H1 (cell line): ENCODE data around the gene EIF2A. TPM values are rescaled to one million over a fixed set of nuclear protein-coding genes. Genes with fewer than 3 reads are reported as not detected.

ENCODE experiments used
- CTCF ChIA-PET: fragments of 300-600 bp; sonication (Branson Sonifier 250); formaldehyde crosslinking; loops from one replicate; lab custom pipeline; 2021; ENCODE audit not compliant: partially characterized antibody; lab: Charles Lee
- POLR2A ChIA-PET: fragments of 300-600 bp; sonication (Branson Sonifier 250); formaldehyde crosslinking; loops from one replicate; lab custom pipeline; 2021; ENCODE audit warnings: inconsistent platforms; ENCODE audit not compliant: partially characterized antibody; lab: Charles Lee
- DNase-seq, 2 experiments: peaks; one replicate each; pipeline versions ENCODE4 v3.0.0 to v3.0.0-alpha.2; 2010 to 2022; ENCODE audit warnings: low spot score in 2 of 2, low read depth in 1 of 2, mixed read lengths in 1 of 2
- FAIRE-seq: peaks from 2 replicates; lab custom pipeline; 2011; peaks lifted over from hg19 to GRCh38; lab: Jason Lieb, UNC
- H2AFZ ChIP-seq: 2 replicates; pipeline ENCODE4 v1.8.1; 2012; ENCODE audit warnings: low read length, inconsistent platforms
- H2AK5ac ChIP-seq: 2 replicates; pipeline ENCODE4 v1.6.1; 2013; ENCODE audit warnings: low read depth, low read length
- H2BK120ac ChIP-seq: replicated peaks from 2 replicates; pipeline ENCODE3; 2013; ENCODE audit warnings: low read depth, low read length, inconsistent platforms
- H2BK12ac ChIP-seq: 2 replicates; pipeline ENCODE4 v1.6.1; 2013; ENCODE audit warnings: low read depth, low read length
- H2BK15ac ChIP-seq: 2 replicates; pipeline ENCODE4 v1.6.1; 2013; ENCODE audit warnings: low read length
- H2BK20ac ChIP-seq: 2 replicates; pipeline ENCODE4 v1.6.1; 2013; ENCODE audit warnings: low read length
- H2BK5ac ChIP-seq: 2 replicates; pipeline ENCODE4 v1.6.1; 2013; ENCODE audit warnings: low read depth, low read length
- H3K14ac ChIP-seq: 2 replicates; pipeline ENCODE4 v1.6.1; 2013; ENCODE audit warnings: inconsistent platforms; ENCODE audit not compliant: insufficient read length
- H3K18ac ChIP-seq: 2 replicates; pipeline ENCODE4 v1.6.1; 2013; ENCODE audit warnings: low read length; ENCODE audit errors: extremely low read depth
- H3K23ac ChIP-seq: 2 replicates; pipeline ENCODE4 v1.6.1; 2013; ENCODE audit warnings: inconsistent platforms; ENCODE audit not compliant: insufficient read length
- H3K23me2 ChIP-seq: 2 replicates; pipeline ENCODE4 v1.6.1; 2013; ENCODE audit warnings: low read depth, low read length
- H3K27ac ChIP-seq: 2 replicates; pipeline ENCODE4 v1.6.1; 2011; ENCODE audit warnings: low read depth, low read length, inconsistent platforms
- H3K27me3 ChIP-seq, 4 experiments: replicated peaks in 1 of 4; 1 replicate in 1 of 4; 2 replicates in 3 of 4; pipeline versions ENCODE4 v1.6.1 to v1.8.1; 2011 to 2013; ENCODE audit warnings: low read length in 3 of 4, mild to moderate bottlenecking in 3 of 4, inconsistent platforms in 2 of 4, mixed read lengths in 2 of 4, moderate library complexity in 1 of 4; ENCODE audit not compliant: control insufficient read depth in 3 of 4, insufficient read depth in 3 of 4; ENCODE audit errors: extremely low read depth in 1 of 4
- H3K36me3 ChIP-seq, 4 experiments: 2 replicates each; pipeline versions ENCODE4 v1.6.1 to v1.8.1; 2011 to 2013; ENCODE audit warnings: mild to moderate bottlenecking in 4 of 4, low read length in 3 of 4, moderate library complexity in 2 of 4, control low read depth in 1 of 4, inconsistent platforms in 1 of 4; ENCODE audit not compliant: insufficient read depth in 4 of 4, control insufficient read depth in 2 of 4
- H3K4ac ChIP-seq: replicated peaks from 2 replicates; pipeline ENCODE3; 2013; ENCODE audit warnings: low read length, low read depth, mixed read lengths, inconsistent platforms; ENCODE audit not compliant: insufficient read length
- H3K4me1 ChIP-seq, 4 experiments: replicated peaks in 1 of 4; 1 replicate in 1 of 4; 2 replicates in 3 of 4; pipeline versions ENCODE4 v1.6.1 to v1.8.1; 2011 to 2013; ENCODE audit warnings: low read length in 3 of 4, inconsistent platforms in 2 of 4, mixed read lengths in 1 of 4; ENCODE audit not compliant: insufficient read depth in 4 of 4, control insufficient read depth in 3 of 4
- H3K4me2 ChIP-seq, 2 experiments: 2 replicates each; pipeline versions ENCODE4 v1.6.1 to v1.8.1; 2011 to 2013; ENCODE audit warnings: low read depth in 2 of 2, low read length in 2 of 2, control low read depth in 1 of 2, inconsistent platforms in 1 of 2, mild to moderate bottlenecking in 1 of 2; ENCODE audit not compliant: insufficient read depth in 1 of 2
- H3K4me3 ChIP-seq, 4 experiments: fragments of 200-600, 300-600 bp in 1 of 4; sonication (generic), shearing (Covaris generic), sonication (Bioruptor Twin) in 1 of 4; 2 replicates each; pipeline versions ENCODE4 v1.5.1 to v1.8.1; 2011 to 2016; ENCODE audit warnings: low read length in 4 of 4, low read depth in 3 of 4, control low read depth in 2 of 4, inconsistent platforms in 2 of 4, mild to moderate bottlenecking in 2 of 4, mixed read lengths in 1 of 4, moderate library complexity in 1 of 4; ENCODE audit not compliant: insufficient read depth in 2 of 4; ENCODE audit errors: extremely low read depth in 1 of 4
- H3K56ac ChIP-seq: replicated peaks from 2 replicates; pipeline ENCODE3; 2013; ENCODE audit warnings: low read depth, mild to moderate bottlenecking, mixed read lengths, low read length, inconsistent platforms; ENCODE audit not compliant: insufficient read length
- H3K79me1 ChIP-seq: 2 replicates; pipeline ENCODE4 v1.6.1; 2013; ENCODE audit warnings: low read depth, low read length, control low read depth
- H3K79me2 ChIP-seq, 2 experiments: 2 replicates each; pipeline versions ENCODE4 v1.6.1 to v1.8.1; 2012 to 2013; ENCODE audit warnings: low read length in 2 of 2, mild to moderate bottlenecking in 2 of 2, inconsistent platforms in 1 of 2; ENCODE audit not compliant: insufficient read depth in 2 of 2, control insufficient read depth in 1 of 2
- H3K9ac ChIP-seq, 4 experiments: replicated peaks in 1 of 4; 1 replicate in 1 of 4; 2 replicates in 3 of 4; pipeline versions ENCODE4 v1.6.1 to v1.8.1; 2011 to 2013; ENCODE audit warnings: low read depth in 3 of 4, low read length in 3 of 4, control low read depth in 2 of 4, mild to moderate bottlenecking in 2 of 4, moderate library complexity in 2 of 4, inconsistent platforms in 1 of 4; ENCODE audit errors: extremely low read depth in 1 of 4
- H3K9me3 ChIP-seq, 2 experiments: 2 replicates each; pipeline versions ENCODE4 v1.6.1 to v1.8.1; 2012 to 2013; ENCODE audit warnings: mild to moderate bottlenecking in 2 of 2, moderate library complexity in 2 of 2, control low read depth in 1 of 2, inconsistent platforms in 1 of 2, low read depth in 1 of 2, low read length in 1 of 2, mixed read lengths in 1 of 2; ENCODE audit not compliant: insufficient read depth in 2 of 2
- H4K20me1 ChIP-seq, 2 experiments: replicated peaks in 1 of 2; 2 replicates each; pipeline versions ENCODE3 to v1.8.1; 2011 to 2013; ENCODE audit warnings: inconsistent platforms in 2 of 2, low read length in 2 of 2, mild to moderate bottlenecking in 1 of 2; ENCODE audit not compliant: insufficient read depth in 2 of 2, control insufficient read depth in 1 of 2
- H4K5ac ChIP-seq: 2 replicates; pipeline ENCODE4 v1.6.1; 2013; ENCODE audit warnings: low read length, low read depth, mixed read lengths, inconsistent platforms; ENCODE audit not compliant: insufficient read length
- H4K8ac ChIP-seq: 2 replicates; pipeline ENCODE4 v1.8.0; 2013; ENCODE audit warnings: mild to moderate bottlenecking, moderate library complexity, low read length, inconsistent platforms; ENCODE audit not compliant: insufficient read depth; ENCODE audit errors: extremely low read depth
- H4K91ac ChIP-seq: replicated peaks from 2 replicates; pipeline ENCODE3; 2013; ENCODE audit warnings: low read length, mixed read lengths, inconsistent platforms; ENCODE audit not compliant: insufficient read length
- CBX5 ChIP-seq: fragments of 300-800, 300-1000 bp; sonication (generic); IDR thresholded peaks from 2 replicates; pipeline ENCODE4 v1.7.1; 2016; ENCODE audit warnings: antibody characterized with exemption, low read length, low read depth
- CHD1 ChIP-seq: IDR thresholded peaks from 2 replicates; pipeline ENCODE4 v1.6.1; 2012; ENCODE audit warnings: low read depth, low read length, improper control_type of control experiment
- MAX ChIP-seq: IDR thresholded peaks from 2 replicates; pipeline ENCODE4 v1.6.1; 2012; ENCODE audit warnings: inconsistent platforms
- NANOG ChIP-seq: IDR thresholded peaks from 2 replicates; pipeline ENCODE4 v1.6.1; 2011; ENCODE audit warnings: low read length, low read depth, mild to moderate bottlenecking, inconsistent platforms; ENCODE audit not compliant: insufficient read depth, poor library complexity, severe bottlenecking
- RBBP5 ChIP-seq: IDR thresholded peaks from 2 replicates; pipeline ENCODE4 v1.7.1; 2012; ENCODE audit warnings: low read depth, mild to moderate bottlenecking, inconsistent platforms, low read length, moderate library complexity, borderline replicate concordance
- RXRA ChIP-seq: IDR thresholded peaks from 2 replicates; pipeline ENCODE4 v1.6.1; 2011; ENCODE audit warnings: low read depth, mild to moderate bottlenecking, low read length, moderate library complexity; ENCODE audit not compliant: insufficient read depth
- SP4 ChIP-seq: IDR thresholded peaks from 2 replicates; pipeline ENCODE4 v1.6.1; 2012; ENCODE audit warnings: low read length, inconsistent platforms
- TAF1 ChIP-seq: IDR thresholded peaks from 2 replicates; pipeline ENCODE4 v1.6.1; 2011; ENCODE audit warnings: mild to moderate bottlenecking, low read depth, low read length
- ZNF274 ChIP-seq: IDR thresholded peaks from 2 replicates; pipeline ENCODE4 v1.7.0; 2012; ENCODE audit warnings: low read length, borderline replicate concordance; ENCODE audit errors: extremely low read depth
- WGBS, 2 experiments: shearing (Covaris generic) in 1 of 2; methylation state at CpG; one replicate each; pipeline versions ENCODE4 v1.1.6 to v1.1.7; 2013 to 2015; ENCODE audit warnings: low lambda C conversion rate in 2 of 2, mixed read lengths in 2 of 2, inconsistent platforms in 1 of 2, low coverage in 1 of 2, missing lambda C conversion rate in 1 of 2; ENCODE audit not compliant: insufficient replicate concordance in 2 of 2, insufficient coverage in 1 of 2, insufficient read length in 1 of 2; ENCODE audit errors: extremely low coverage in 1 of 2, missing lambda C conversion rate in 1 of 2; 5-methylcytosine and 5-hydroxymethylcytosine counted together
- polyA plus RNA-seq, 7 experiments: library from polyadenylated mRNA; depleted of rRNA in 3 of 7; stranded (reverse) in 5 of 7; unstranded in 2 of 7; fragments of >200 nt in 5 of 7; fragments of 200-250 nt in 2 of 7; gene quantifications; 1 replicate in 5 of 7; 2 replicates in 1 of 7; 4 replicates in 1 of 7; pipeline versions ENCODE4 v1.2.1 to v1.2.3, GENCODE V29; 2011 to 2013; ENCODE audit warnings: missing spikeins in 2 of 7, mixed read lengths in 2 of 7
- total RNA-seq: library from RNA; stranded (reverse); fragmentation: NEBNext Ultra II Directional; extraction: Animal tissue kit (Norgen Biotek cat#: 25700); gene quantifications from 2 replicates; pipeline ENCODE4 v1.2.1, GENCODE V29; 2021
- TF ChIP-seq, protein P1 (sequence below): IDR thresholded peaks from 2 replicates; pipeline ENCODE4 v1.6.1; 2011; ENCODE audit warnings: low read depth, mild to moderate bottlenecking, low read length; ENCODE audit not compliant: insufficient read depth

The EIF2A gene
- total and polyA plus RNA-seq, 2 of the 8 experiments (the other 6 are each of a cell fraction or from before 2014, with no cell fraction given), result 59.3 to 91.6 TPM

GRCh38 chr3:150582620-150583019 is 36.0 kb downstream of the EIF2A start:
- H2BK20ac ChIP-seq, result no peak overlapping the region
- no peak overlapping the region for H4K8ac ChIP-seq
- H3K14ac ChIP-seq, result no peak overlapping the region
- no peaks in the 10 kb centered on the region for H3K9me3 ChIP-seq
- H3K23me2 ChIP-seq, result no peaks in the 10 kb centered on the region
- H3K4ac ChIP-seq, result no peak overlapping the region
- no peak overlapping the region for H2BK120ac ChIP-seq
- H3K79me2 ChIP-seq, result no peaks in the 10 kb centered on the region
- H3K56ac ChIP-seq, result no peak overlapping the region
- H3K27ac ChIP-seq, result no peak overlapping the region
- H2AFZ ChIP-seq, result no peak overlapping the region
- no peaks in the 10 kb centered on the region for H3K27me3 ChIP-seq
- H4K91ac ChIP-seq, result no peak overlapping the region
- DNase-seq (no peak), FAIRE-seq (no peak)
- peaks cover 0 to 3% of the 10 kb centered on the region in 2 experiments for H4K20me1 ChIP-seq
- no peak overlapping the region for H2BK12ac ChIP-seq
- no peaks in the 10 kb centered on the region for H3K4me1 ChIP-seq
- no peak overlapping the region for H2BK5ac ChIP-seq
- no peak overlapping the region for H3K4me2 ChIP-seq
- H4K5ac ChIP-seq, result no peak overlapping the region
- WGBS, 2 experiments, result 97% methylated on average over 2 of the region's 2 CpGs; no CpG with 5 or more reads in 1 of the 2 experiments
- ChIA-PET POLR2A (no interaction called here), CTCF (interaction anchor here (1.2 to 1.7 kb wide), 2 partner anchors 9 to 10 kb away, joined by 3 read pairs; no protein-coding TSS in a partner anchor)
- H2BK15ac ChIP-seq, result no peak overlapping the region
- no peaks in the 10 kb centered on the region; the same call in 1 of the 2 replicates for H3K79me1 ChIP-seq
- no peak overlapping the region for H2AK5ac ChIP-seq
- no peak overlapping the region for H3K23ac ChIP-seq
- H3K9ac ChIP-seq, result no peak overlapping the region
- H3K18ac ChIP-seq, result no peak overlapping the region
- H3K36me3 ChIP-seq, result peaks cover 4 to 62% (median 38%) of the 10 kb centered on the region in 4 experiments; a peak in 6 of 8 replicates
- H3K4me3 ChIP-seq, result no peak overlapping the region
- TF ChIP-seq MAX (no peak), CBX5 (no peak), NANOG (no peak), CHD1 (no peak), RXRA (no peak), SP4 (no peak), ZNF274 (no peak), TAF1 (no peak), RBBP5 (no peak)
- TF ChIP-seq, protein P1, sequence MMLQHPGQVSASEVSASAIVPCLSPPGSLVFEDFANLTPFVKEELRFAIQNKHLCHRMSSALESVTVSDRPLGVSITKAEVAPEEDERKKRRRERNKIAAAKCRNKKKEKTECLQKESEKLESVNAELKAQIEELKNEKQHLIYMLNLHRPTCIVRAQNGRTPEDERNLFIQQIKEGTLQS, result no peak
